Memory B cell (primary cell): ENCODE measurements around the gene NCOA3.
A peak's percentile ranks its signal among the peaks of the same experiment; 100 is the strongest.

Experiments
- ATAC-seq: fragments of 150-1000 bp; cut with Tn5 transposase; 2 replicates; pipeline ENCODE4 v1.10.0; 2021; ENCODE audit warnings: low read depth, mild to moderate bottlenecking, moderate library complexity
- DNase-seq, 2 donors: peaks; one replicate each; pipeline ENCODE4 v3.0.0; 2022; ENCODE audit warnings: low spot score in 2 of 2
- H3K27ac Mint-ChIP-seq: one replicate; pipeline ENCODE4 v1.8.0; 2022; ENCODE audit warnings: mild to moderate bottlenecking, moderate library complexity, mixed read lengths
- H3K27me3 Mint-ChIP-seq: one replicate; pipeline ENCODE4 v1.8.0; 2022; ENCODE audit warnings: mixed read lengths
- H3K36me3 Mint-ChIP-seq: one replicate; pipeline ENCODE4 v1.8.0; 2022; ENCODE audit warnings: mild to moderate bottlenecking, mixed read lengths
- H3K4me1 Mint-ChIP-seq: one replicate; pipeline ENCODE4 v1.8.0; 2022; ENCODE audit warnings: mixed read lengths
- H3K4me3 Mint-ChIP-seq: one replicate; pipeline ENCODE4 v1.8.0; 2022; ENCODE audit warnings: mild to moderate bottlenecking, moderate library complexity, mixed read lengths
- H3K9me3 Mint-ChIP-seq: one replicate; pipeline ENCODE4 v1.8.0; 2022; ENCODE audit warnings: mixed read lengths

NCOA3 gene

GRCh38 chr20:47629907-47630306 is 128.2 kb downstream of the NCOA3 start:
- ATAC-seq (no peak), DNase-seq (no peak)
- H3K4me3 Mint-ChIP-seq, result no peak overlapping the region
- H3K27me3 Mint-ChIP-seq, result no peaks in the 10 kb centered on the region
- peaks cover 20% of the 10 kb centered on the region for H3K36me3 Mint-ChIP-seq
- no peak overlapping the region for H3K27ac Mint-ChIP-seq
- H3K9me3 Mint-ChIP-seq, result no peaks in the 10 kb centered on the region
- H3K4me1 Mint-ChIP-seq, result peaks cover 9% of the 10 kb centered on the region

GRCh38 chr20:47631078-47631477 is 129.4 kb downstream of the NCOA3 start:
- no peak for ATAC-seq
- Mint-ChIP-seq H3K9me3 (no peaks in the 10 kb centered on the region), H3K4me3 (no peak overlapping the region), H3K27ac (peak overlapping the region; percentile 69), H3K4me1 (peaks cover 11% of the 10 kb centered on the region), H3K36me3 (peaks cover 24% of the 10 kb centered on the region), H3K27me3 (no peaks in the 10 kb centered on the region)
- DNase-seq, result no peak

DNA sequence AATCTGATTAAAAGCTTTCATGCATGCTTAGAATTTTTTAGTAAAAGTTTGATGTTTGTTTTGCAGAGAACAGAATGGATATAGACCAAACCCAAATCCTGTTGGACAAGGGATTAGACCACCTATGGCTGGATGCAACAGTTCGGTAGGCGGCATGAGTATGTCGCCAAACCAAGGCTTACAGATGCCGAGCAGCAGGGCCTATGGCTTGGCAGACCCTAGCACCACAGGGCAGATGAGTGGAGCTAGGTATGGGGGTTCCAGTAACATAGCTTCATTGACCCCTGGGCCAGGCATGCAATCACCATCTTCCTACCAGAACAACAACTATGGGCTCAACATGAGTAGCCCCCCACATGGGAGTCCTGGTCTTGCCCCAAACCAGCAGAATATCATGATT is 133.6 kb downstream of the NCOA3 start:
- peaks cover 9% of the 10 kb centered on the region for H3K4me1 Mint-ChIP-seq
- H3K4me3 Mint-ChIP-seq, result no peak overlapping the region
- no peak overlapping the region for H3K27ac Mint-ChIP-seq
- H3K9me3 Mint-ChIP-seq, result no peaks in the 10 kb centered on the region
- DNase-seq (no peak), ATAC-seq (no peak)
- H3K27me3 Mint-ChIP-seq, result no peaks in the 10 kb centered on the region
- peaks cover 38% of the 10 kb centered on the region for H3K36me3 Mint-ChIP-seq

GRCh38 chr20:47638851-47639250 is 137.2 kb downstream of the NCOA3 start:
- no peaks in the 10 kb centered on the region for H3K27me3 Mint-ChIP-seq
- H3K36me3 Mint-ChIP-seq, result peaks cover 46% of the 10 kb centered on the region
- H3K4me1 Mint-ChIP-seq, result peaks cover 4% of the 10 kb centered on the region
- no peak overlapping the region for H3K27ac Mint-ChIP-seq
- no peak for ATAC-seq
- H3K4me3 Mint-ChIP-seq, result no peak overlapping the region
- no peak for DNase-seq
- H3K9me3 Mint-ChIP-seq, result no peaks in the 10 kb centered on the region

DNA sequence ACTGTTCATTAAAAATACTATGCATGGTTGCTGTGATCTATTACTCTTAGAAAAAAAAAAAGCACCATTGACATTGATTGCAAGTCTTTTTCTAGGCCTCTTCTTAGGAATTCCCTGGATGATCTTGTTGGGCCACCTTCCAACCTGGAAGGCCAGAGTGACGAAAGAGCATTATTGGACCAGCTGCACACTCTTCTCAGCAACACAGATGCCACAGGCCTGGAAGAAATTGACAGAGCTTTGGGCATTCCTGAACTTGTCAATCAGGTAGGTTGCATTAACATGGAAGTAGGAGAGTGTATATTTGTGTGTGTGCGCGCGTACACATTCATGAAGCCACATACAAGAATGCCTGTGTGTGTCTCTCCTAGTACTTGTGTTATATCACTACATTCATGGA is 140.4 kb downstream of the NCOA3 start:
- ATAC-seq (no peak), DNase-seq (no peak)
- Mint-ChIP-seq H3K36me3 (peaks cover 49% of the 10 kb centered on the region), H3K27me3 (no peaks in the 10 kb centered on the region), H3K4me1 (peaks cover 6% of the 10 kb centered on the region), H3K27ac (no peak overlapping the region), H3K9me3 (no peaks in the 10 kb centered on the region), H3K4me3 (no peak overlapping the region)

DNA sequence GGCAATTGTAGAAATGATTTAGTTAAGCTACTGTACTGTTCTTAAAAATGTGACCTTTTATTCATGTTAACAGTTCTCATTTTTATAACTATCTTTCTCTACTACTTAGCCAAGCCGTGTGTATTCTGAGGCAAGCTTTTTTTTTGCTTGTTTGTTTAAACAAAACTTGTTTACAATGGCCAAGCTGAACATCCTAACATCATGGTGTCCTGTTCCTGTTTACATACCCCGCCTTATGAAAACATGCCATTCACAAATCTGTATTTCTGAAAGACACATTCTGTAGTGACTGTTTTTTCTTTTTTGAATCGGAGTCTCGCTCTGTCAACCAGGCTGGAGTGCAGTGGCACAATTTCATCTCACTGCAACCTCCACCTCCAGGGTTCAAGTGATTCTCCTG is 140.9 kb downstream of the NCOA3 start:
- ATAC-seq (no peak), DNase-seq (no peak)
- Mint-ChIP-seq H3K27ac (peak overlapping the region; percentile 38), H3K36me3 (peaks cover 44% of the 10 kb centered on the region), H3K4me1 (peaks cover 6% of the 10 kb centered on the region), H3K4me3 (no peak overlapping the region), H3K9me3 (no peaks in the 10 kb centered on the region), H3K27me3 (no peaks in the 10 kb centered on the region)

DNA sequence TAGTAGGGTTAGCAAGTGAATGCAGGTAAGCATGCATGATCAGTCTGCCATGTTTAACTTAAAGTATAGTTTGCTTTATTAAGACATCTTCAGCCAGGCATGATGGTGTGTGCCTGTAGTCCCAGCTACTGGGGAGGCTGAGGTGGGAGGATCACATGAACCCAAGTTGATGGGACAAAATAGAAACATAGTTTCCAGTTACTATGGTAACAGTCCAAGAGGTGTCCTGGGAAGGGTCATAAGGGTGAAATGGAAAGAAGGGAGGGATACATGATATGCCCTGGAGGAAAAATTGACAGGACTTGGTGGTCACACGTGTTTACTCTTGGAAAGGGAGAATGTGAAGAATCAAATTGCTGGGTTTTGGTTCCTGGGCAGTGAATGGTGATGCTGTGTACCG is 143.9 kb downstream of the NCOA3 start:
- Mint-ChIP-seq H3K27ac (no peak overlapping the region), H3K27me3 (no peaks in the 10 kb centered on the region), H3K4me3 (no peak overlapping the region), H3K36me3 (peaks cover 39% of the 10 kb centered on the region), H3K4me1 (peaks cover 6% of the 10 kb centered on the region), H3K9me3 (no peaks in the 10 kb centered on the region)
- DNase-seq (no peak), ATAC-seq (no peak)

DNA sequence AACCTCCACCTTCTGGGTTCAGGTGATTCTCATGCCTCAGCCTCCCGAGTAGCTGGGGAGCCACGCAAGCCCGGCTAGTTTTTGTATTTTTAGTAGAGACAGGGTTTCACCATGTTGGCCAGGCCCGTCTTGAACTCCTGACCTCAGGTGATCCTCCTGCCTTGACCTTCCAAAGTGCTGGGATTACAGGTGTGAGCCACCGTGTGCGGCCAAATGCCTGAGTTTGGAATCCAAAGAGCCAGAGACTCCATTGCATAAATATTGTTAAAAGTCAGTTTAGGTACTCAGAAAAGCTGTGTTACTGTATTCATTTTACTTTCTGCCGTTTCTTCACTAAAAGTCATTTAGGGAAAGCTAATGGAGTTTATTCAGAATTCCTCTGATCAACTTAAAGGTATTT is 146.3 kb downstream of the NCOA3 start:
- H3K9me3 Mint-ChIP-seq, result no peaks in the 10 kb centered on the region
- DNase-seq, result no peak
- no peak overlapping the region for H3K4me3 Mint-ChIP-seq
- H3K27ac Mint-ChIP-seq, result no peak overlapping the region
- H3K4me1 Mint-ChIP-seq, result peaks cover 6% of the 10 kb centered on the region
- peaks cover 37% of the 10 kb centered on the region for H3K36me3 Mint-ChIP-seq
- H3K27me3 Mint-ChIP-seq, result no peaks in the 10 kb centered on the region
- ATAC-seq, result no peak

DNA sequence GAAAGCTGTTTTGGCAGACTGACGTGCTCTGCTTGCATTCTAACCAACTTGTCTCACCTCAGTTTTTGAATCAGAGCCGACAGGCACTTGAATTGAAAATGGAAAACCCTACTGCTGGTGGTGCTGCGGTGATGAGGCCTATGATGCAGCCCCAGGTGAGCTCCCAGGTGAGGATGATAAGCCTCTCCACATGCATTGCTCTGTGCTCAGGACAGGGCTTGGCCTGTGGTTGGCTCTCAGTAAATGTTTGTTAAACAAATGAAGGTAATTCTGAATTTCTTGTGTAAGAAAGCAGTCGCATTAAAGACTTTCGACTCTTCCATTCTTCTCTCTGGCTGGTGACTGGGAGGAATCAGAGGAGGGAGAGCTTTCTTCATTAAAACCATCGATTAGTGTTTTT is 147.3 kb downstream of the NCOA3 start:
- Mint-ChIP-seq H3K27me3 (no peaks in the 10 kb centered on the region), H3K9me3 (no peaks in the 10 kb centered on the region), H3K4me1 (peaks cover 6% of the 10 kb centered on the region), H3K27ac (peak overlapping the region; percentile 58), H3K36me3 (peaks cover 35% of the 10 kb centered on the region), H3K4me3 (no peak overlapping the region)
- no peak for ATAC-seq
- DNase-seq, result no peak

DNA sequence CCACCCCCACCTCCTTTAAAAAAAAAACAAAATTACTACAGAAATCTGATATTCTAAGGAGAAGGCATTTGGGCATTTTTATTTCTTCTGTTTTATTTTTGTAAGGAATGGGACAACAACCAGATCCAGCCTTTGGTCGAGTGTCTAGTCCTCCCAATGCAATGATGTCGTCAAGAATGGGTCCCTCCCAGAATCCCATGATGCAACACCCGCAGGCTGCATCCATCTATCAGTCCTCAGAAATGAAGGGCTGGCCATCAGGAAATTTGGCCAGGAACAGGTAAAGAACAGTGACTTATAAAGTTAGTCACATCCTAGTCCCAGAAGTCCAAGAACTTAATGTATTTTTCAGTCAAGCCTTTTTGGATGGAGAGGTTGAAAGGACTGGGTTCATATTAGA is 150.6 kb downstream of the NCOA3 start:
- ATAC-seq, result no peak
- no peak for DNase-seq
- Mint-ChIP-seq H3K4me3 (no peak overlapping the region), H3K36me3 (peaks cover 24% of the 10 kb centered on the region), H3K4me1 (no peaks in the 10 kb centered on the region), H3K9me3 (no peaks in the 10 kb centered on the region), H3K27me3 (no peaks in the 10 kb centered on the region), H3K27ac (no peak overlapping the region)

- H3K27ac Mint-ChIP-seq, result no peak overlapping the region
- no peak for DNase-seq
- H3K36me3 Mint-ChIP-seq, result peaks cover 24% of the 10 kb centered on the region
- no peak for ATAC-seq
- no peaks in the 10 kb centered on the region for H3K27me3 Mint-ChIP-seq
- H3K9me3 Mint-ChIP-seq, result no peaks in the 10 kb centered on the region
- H3K4me3 Mint-ChIP-seq, result no peak overlapping the region
- no peaks in the 10 kb centered on the region for H3K4me1 Mint-ChIP-seq
Measured at GRCh38 chr20:47652794-47653193, 151.1 kb downstream of the NCOA3 start.

DNA sequence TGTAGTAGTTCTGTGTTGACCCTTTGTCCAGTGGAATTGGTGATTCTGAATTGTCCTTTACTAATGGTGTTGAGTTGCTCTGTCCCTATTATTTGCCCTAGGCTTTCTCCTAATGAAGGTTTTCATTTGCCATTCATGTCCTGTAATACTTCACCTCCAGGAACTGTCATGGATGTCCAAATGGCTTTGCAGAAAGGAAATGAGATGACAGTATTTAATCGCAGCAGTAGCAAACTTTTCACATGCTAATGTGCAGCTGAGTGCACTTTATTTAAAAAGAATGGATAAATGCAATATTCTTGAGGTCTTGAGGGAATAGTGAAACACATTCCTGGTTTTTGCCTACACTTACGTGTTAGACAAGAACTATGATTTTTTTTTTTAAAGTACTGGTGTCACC is 152.2 kb downstream of the NCOA3 start:
- DNase-seq (no peak), ATAC-seq (no peak)
- Mint-ChIP-seq H3K27me3 (no peaks in the 10 kb centered on the region), H3K4me1 (no peaks in the 10 kb centered on the region), H3K36me3 (peaks cover 24% of the 10 kb centered on the region), H3K4me3 (no peak overlapping the region), H3K9me3 (no peaks in the 10 kb centered on the region), H3K27ac (peak overlapping the region; percentile 65)

- Mint-ChIP-seq H3K4me3 (no peak overlapping the region), H3K9me3 (no peaks in the 10 kb centered on the region), H3K27me3 (no peaks in the 10 kb centered on the region), H3K4me1 (no peaks in the 10 kb centered on the region), H3K36me3 (peaks cover 22% of the 10 kb centered on the region), H3K27ac (peak overlapping the region; percentile 42)
- no peak for ATAC-seq
- no peak for DNase-seq
Measured at GRCh38 chr20:47654370-47654769, 152.7 kb downstream of the NCOA3 start.

DNA sequence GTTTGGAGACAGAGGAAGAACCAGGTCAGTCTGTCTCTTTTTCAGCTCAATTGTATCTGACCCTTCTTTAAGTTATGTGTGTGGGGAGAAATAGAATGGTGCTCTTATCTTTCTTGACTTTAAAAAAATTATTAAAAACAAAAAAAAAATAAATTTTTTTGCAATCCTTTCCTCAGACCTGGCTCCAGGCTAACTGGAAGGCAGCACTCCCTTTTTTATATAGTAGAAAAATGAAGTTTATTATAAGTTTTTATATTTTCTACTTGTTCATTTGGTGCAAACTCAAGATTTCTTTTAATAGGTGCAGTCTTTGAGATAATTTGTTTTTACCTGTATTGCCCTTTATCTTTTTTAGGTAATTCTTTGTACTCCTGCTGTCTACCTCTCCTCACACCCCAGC is 153.9 kb downstream of the NCOA3 start:
- H3K27me3 Mint-ChIP-seq, result no peaks in the 10 kb centered on the region
- no peaks in the 10 kb centered on the region for H3K4me1 Mint-ChIP-seq
- H3K9me3 Mint-ChIP-seq, result no peaks in the 10 kb centered on the region
- H3K27ac Mint-ChIP-seq, result peak overlapping the region; percentile 28
- H3K4me3 Mint-ChIP-seq, result no peak overlapping the region
- DNase-seq (no peak), ATAC-seq (no peak)
- peaks cover 18% of the 10 kb centered on the region for H3K36me3 Mint-ChIP-seq

DNA sequence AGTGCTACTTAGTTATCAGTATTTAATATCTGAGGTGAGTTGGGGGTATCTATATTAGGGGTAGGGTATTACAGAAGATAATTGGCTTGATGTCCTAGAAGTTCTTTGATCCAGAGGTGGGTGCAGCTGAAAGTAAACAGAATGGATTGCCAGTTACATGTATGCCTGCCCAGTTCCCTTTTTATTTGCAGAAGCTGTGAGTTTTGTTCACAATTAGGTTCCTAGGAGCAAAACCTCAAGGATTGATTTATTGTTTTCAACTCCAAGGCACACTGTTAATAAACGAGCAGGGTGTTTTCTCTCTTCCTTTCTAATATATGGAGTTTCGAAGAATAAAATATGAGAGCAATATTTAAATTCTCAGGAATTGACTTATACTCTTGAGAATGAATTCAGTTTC is 154.6 kb downstream of the NCOA3 start:
- peaks cover 16% of the 10 kb centered on the region for H3K36me3 Mint-ChIP-seq
- no peaks in the 10 kb centered on the region for H3K27me3 Mint-ChIP-seq
- DNase-seq (no peak), ATAC-seq (no peak)
- H3K27ac Mint-ChIP-seq, result peak overlapping the region; percentile 28
- H3K4me3 Mint-ChIP-seq, result no peak overlapping the region
- peaks cover 3% of the 10 kb centered on the region for H3K4me1 Mint-ChIP-seq
- no peaks in the 10 kb centered on the region for H3K9me3 Mint-ChIP-seq
